ENCODE results near the gene C3orf22.

GRCh38 chr3:126533506-126533905 lies 25.2 kb downstream of the C3orf22 start:
- TF ChIP-seq CTCF (IDR thresholded peaks at IDR 0.05) (no peak), POLR2A (IDR thresholded peaks at IDR 0.05) (no peak)
